Neuronal stem cell (in vitro differentiated cells): ENCODE data around the gene ERCC4. TPM values are rescaled to one million over a fixed set of nuclear protein-coding genes. Genes with fewer than 3 reads are reported as not detected.

Source experiments
- DNase-seq: peaks from one replicate; pipeline ENCODE4 v3.0.0-alpha.2; 2013; ENCODE audit warnings: low spot score
- H2AFZ ChIP-seq: one replicate; pipeline ENCODE4 v1.6.1; 2013; ENCODE audit warnings: mild to moderate bottlenecking, low read length, inconsistent platforms
- H2AK5ac ChIP-seq: 2 replicates; pipeline ENCODE4 v1.6.1; 2013; ENCODE audit warnings: low read depth, mild to moderate bottlenecking, inconsistent platforms, low read length, moderate library complexity, mixed read lengths
- H2BK120ac ChIP-seq: 2 replicates; pipeline ENCODE4 v1.6.1; 2013; ENCODE audit warnings: low read depth, mild to moderate bottlenecking, inconsistent platforms, low read length, moderate library complexity, mixed read lengths
- H2BK12ac ChIP-seq: one replicate; pipeline ENCODE4 v1.6.1; 2013; ENCODE audit warnings: low read length, inconsistent platforms
- H2BK15ac ChIP-seq: 2 replicates; pipeline ENCODE4 v1.6.1; 2013; ENCODE audit warnings: mild to moderate bottlenecking, low read length, inconsistent platforms, mixed read lengths
- H2BK5ac ChIP-seq: one replicate; pipeline ENCODE4 v1.6.1; 2013; ENCODE audit warnings: inconsistent platforms, mild to moderate bottlenecking, low read length, moderate library complexity
- H3K14ac ChIP-seq: one replicate; pipeline ENCODE4 v1.6.1; 2013; ENCODE audit warnings: low read length, inconsistent platforms
- H3K18ac ChIP-seq: 2 replicates; pipeline ENCODE4 v1.6.1; 2013; ENCODE audit warnings: low read length, inconsistent platforms
- H3K23ac ChIP-seq: 2 replicates; pipeline ENCODE4 v1.6.1; 2013; ENCODE audit warnings: low read depth, mild to moderate bottlenecking, mixed read lengths, low read length, inconsistent platforms; ENCODE audit not compliant: poor library complexity
- H3K27ac ChIP-seq: replicated peaks from 3 replicates; pipeline ENCODE4 v1.5.1; 2013; ENCODE audit warnings: low read length, inconsistent platforms
- H3K27me3 ChIP-seq, 3 experiments: 2 replicates each; pipeline ENCODE4 v1.6.1; 2013; ENCODE audit warnings: low read length in 3 of 3, mild to moderate bottlenecking in 2 of 3, inconsistent platforms in 1 of 3, low read depth in 1 of 3, mixed read lengths in 1 of 3, moderate library complexity in 1 of 3; ENCODE audit not compliant: control insufficient read depth in 3 of 3, insufficient read depth in 3 of 3
- H3K36me3 ChIP-seq, 2 donors: replicated peaks in 1 of 2; 2 replicates each; pipeline ENCODE4 v1.6.1; 2013; ENCODE audit warnings: low read length in 2 of 2; ENCODE audit not compliant: control insufficient read depth in 2 of 2, insufficient read depth in 2 of 2
- H3K4ac ChIP-seq: 2 replicates; pipeline ENCODE4 v1.6.1; 2013; ENCODE audit warnings: inconsistent platforms, mild to moderate bottlenecking, low read length, moderate library complexity
- H3K4me1 ChIP-seq, 2 donors: 1 replicate in 1 of 2; 2 replicates in 1 of 2; pipeline ENCODE4 v1.6.1; 2013; ENCODE audit warnings: low read length in 2 of 2, low read depth in 1 of 2; ENCODE audit not compliant: control insufficient read depth in 2 of 2, insufficient read depth in 1 of 2
- H3K4me2 ChIP-seq: one replicate; pipeline ENCODE4 v1.6.1; 2013; ENCODE audit warnings: mild to moderate bottlenecking, low read length, inconsistent platforms; ENCODE audit not compliant: insufficient read depth, poor library complexity, severe bottlenecking
- H3K4me3 ChIP-seq, 2 donors: 2 replicates each; pipeline ENCODE4 v1.5.1; 2013; ENCODE audit warnings: low read length in 2 of 2, mild to moderate bottlenecking in 2 of 2, inconsistent platforms in 1 of 2, moderate library complexity in 1 of 2
- H3K79me1 ChIP-seq: one replicate; pipeline ENCODE4 v1.6.1; 2013; ENCODE audit warnings: low read depth, mild to moderate bottlenecking, inconsistent platforms, low read length, moderate library complexity
- H3K9ac ChIP-seq: one replicate; pipeline ENCODE4 v1.6.1; 2013; ENCODE audit warnings: mild to moderate bottlenecking, low read depth, low read length, inconsistent platforms; ENCODE audit not compliant: poor library complexity
- H3K9me3 ChIP-seq, 2 donors: replicated peaks in 1 of 2; 2 replicates each; pipeline versions ENCODE3 to v1.6.1; 2013; ENCODE audit warnings: low read length in 2 of 2, mild to moderate bottlenecking in 2 of 2, inconsistent platforms in 1 of 2, low read depth in 1 of 2, mixed read lengths in 1 of 2, moderate library complexity in 1 of 2; ENCODE audit not compliant: control insufficient read depth in 2 of 2, insufficient read depth in 1 of 2
- H4K8ac ChIP-seq: one replicate; pipeline ENCODE4 v1.6.1; 2013; ENCODE audit warnings: low read depth, mild to moderate bottlenecking, inconsistent platforms, low read length, moderate library complexity
- H4K91ac ChIP-seq: one replicate; pipeline ENCODE4 v1.6.1; 2013; ENCODE audit warnings: low read length, low read depth, mild to moderate bottlenecking, inconsistent platforms; ENCODE audit not compliant: poor library complexity
- WGBS, 2 donors: extraction: QIAGEN DNeasy Blood & Tissue Kit; methylation state at CpG; one replicate each; pipeline ENCODE4 v1.1.7; 2013; ENCODE audit warnings: missing lambda C conversion rate in 2 of 2, mixed read lengths in 1 of 2; ENCODE audit not compliant: insufficient read length in 2 of 2, insufficient replicate concordance in 1 of 2; ENCODE audit errors: extremely low coverage in 2 of 2; 5-methylcytosine and 5-hydroxymethylcytosine counted together
- polyA plus RNA-seq, 2 experiments: library from polyadenylated mRNA; stranded (reverse); fragments of 200-250 nt; gene quantifications; one replicate each; pipeline ENCODE4 v1.2.3, GENCODE V29; 2013

The ERCC4 gene
- polyA plus RNA-seq (2013, experiment 1 of 2) = 5.2 TPM
- polyA plus RNA-seq (2013, experiment 2 of 2) = 5.3 TPM

DNA sequence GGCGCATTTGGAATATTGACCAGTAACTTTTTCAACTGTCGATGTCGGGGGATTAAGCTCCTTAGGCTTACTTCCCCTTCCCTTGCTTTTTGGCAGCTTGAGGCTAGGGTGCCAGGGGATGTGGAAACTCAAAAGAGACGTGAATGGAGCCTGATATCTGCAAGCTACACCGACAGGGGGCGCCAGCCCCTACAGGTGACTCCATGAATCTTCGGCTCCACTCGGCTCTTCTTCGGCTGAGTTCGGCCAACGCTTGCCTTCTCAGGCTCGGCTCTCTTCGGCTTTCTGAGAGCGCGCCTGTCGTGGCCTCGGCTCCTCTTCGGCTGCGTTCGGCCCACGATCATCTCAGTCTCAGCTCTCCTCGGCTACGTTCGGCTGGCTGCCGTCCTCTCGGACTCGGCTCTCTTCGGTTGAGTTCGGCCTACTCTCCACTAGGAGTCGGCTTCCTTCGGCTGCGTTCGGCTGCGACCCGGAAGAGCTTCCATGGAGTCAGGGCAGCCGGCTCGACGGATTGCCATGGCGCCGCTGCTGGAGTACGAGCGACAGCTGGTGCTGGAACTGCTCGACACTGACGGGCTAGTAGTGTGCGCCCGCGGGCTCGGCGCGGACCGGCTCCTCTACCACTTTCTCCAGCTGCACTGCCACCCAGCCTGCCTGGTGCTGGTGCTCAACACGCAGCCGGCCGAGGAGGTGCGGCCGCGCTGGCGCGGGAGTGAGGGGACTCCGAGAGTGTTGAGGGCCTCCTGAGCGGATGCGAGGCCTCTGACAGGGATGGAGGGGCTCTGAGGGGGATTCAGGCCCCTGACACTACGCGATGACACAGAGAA is at the start of gene ERCC4:
ERCC4 (plus strand) TSS at position 472 of the 827 bp plus-strand sequence; CDS start at position 484, 12 bp downstream.
- Histone ChIP-seq H2BK15ac (peak within 1 kb of the TSS; percentile 12), H2BK5ac (peak within 1 kb of the TSS; percentile 19), H3K4me1 (peaks cover 3 to 7% of the 10 kb centered on the region in 2 donors), H3K14ac (no peak within 1 kb of the TSS), H2BK120ac (peak within 1 kb of the TSS; percentile 81), H4K91ac (peak within 1 kb of the TSS; percentile 95), H3K36me3 (peaks cover 7 to 25% of the 10 kb centered on the region in 2 donors), H3K4me2 (peak within 1 kb of the TSS; percentile 75), H2BK12ac (no peak within 1 kb of the TSS), H4K8ac (peak within 1 kb of the TSS; percentile 93), H3K9ac (peak within 1 kb of the TSS; percentile 100), H3K4me3 (peak within 1 kb of the TSS; percentile 74 to 97), H3K18ac (peak within 1 kb of the TSS; percentile 95), H2AFZ (peak within 1 kb of the TSS; percentile 94), H3K79me1 (peaks cover 5% of the 10 kb centered on the region), H2AK5ac (peak within 1 kb of the TSS; percentile 51), H3K4ac (peak within 1 kb of the TSS; percentile 77), H3K27ac (peak within 1 kb of the TSS; percentile 69), H3K27me3 (no peaks in the 10 kb centered on the region), H3K9me3 (no peaks in the 10 kb centered on the region), H3K23ac (peak within 1 kb of the TSS; percentile 96)
- peak; percentile 100 for DNase-seq
- no CpG with 5 or more reads among the region's 64 CpGs for WGBS, 2 donors

DNA sequence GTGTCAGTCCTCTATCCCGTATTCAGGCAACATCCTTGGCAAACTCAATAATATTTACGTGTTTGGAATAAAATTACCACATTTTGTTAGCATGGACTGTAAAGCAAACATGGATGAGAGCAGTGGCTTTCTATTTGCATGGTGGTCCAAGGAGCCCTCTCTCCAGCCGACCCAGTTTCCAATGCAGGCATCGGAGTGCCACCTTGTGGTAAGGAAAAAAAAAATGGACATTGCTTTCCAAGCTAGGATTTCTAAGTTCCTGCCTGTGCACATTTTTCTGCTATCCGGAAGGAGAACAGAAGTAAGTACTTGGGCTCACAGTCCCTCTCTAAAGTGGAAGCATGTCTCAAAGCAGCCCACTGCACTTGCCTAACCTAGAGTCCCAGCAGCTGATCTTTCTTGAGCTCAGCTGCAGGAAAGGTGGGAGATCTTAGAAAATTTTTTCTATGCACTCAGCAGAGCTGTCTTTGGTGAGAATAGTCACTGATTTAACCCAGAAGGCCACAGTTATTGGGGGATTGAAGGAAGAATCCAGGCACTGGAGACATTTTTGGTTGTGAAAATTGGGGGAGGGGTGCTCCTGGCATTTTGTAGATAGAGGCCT is 46.0 kb upstream of the ERCC4 start:
- H2BK120ac ChIP-seq = no peak overlapping the region
- no peaks in the 10 kb centered on the region for H3K4me1 ChIP-seq
- no peak overlapping the region for H3K4me3 ChIP-seq
- H3K27ac ChIP-seq = no peak overlapping the region
- no peak overlapping the region for H3K14ac ChIP-seq
- no peak overlapping the region for H2BK15ac ChIP-seq
- no peak overlapping the region for H3K4ac ChIP-seq
- H3K23ac ChIP-seq = no peak overlapping the region
- no CpG with 5 or more reads among the region's 5 CpGs for WGBS, 2 donors
- no peak overlapping the region for H2BK5ac ChIP-seq
- H4K8ac ChIP-seq = no peak overlapping the region
- no peak overlapping the region for H3K9ac ChIP-seq
- no peak overlapping the region for H3K18ac ChIP-seq
- H2AFZ ChIP-seq = peak overlapping the region; percentile 53
- H3K4me2 ChIP-seq = no peak overlapping the region
- no peak overlapping the region for H2AK5ac ChIP-seq
- no peaks in the 10 kb centered on the region for H3K9me3 ChIP-seq
- H3K36me3 ChIP-seq = no peaks in the 10 kb centered on the region
- H2BK12ac ChIP-seq = no peak overlapping the region
- DNase-seq = peak; percentile 55
- no peaks in the 10 kb centered on the region for H3K79me1 ChIP-seq
- no peaks in the 10 kb centered on the region for H3K27me3 ChIP-seq
- no peak overlapping the region for H4K91ac ChIP-seq

DNA sequence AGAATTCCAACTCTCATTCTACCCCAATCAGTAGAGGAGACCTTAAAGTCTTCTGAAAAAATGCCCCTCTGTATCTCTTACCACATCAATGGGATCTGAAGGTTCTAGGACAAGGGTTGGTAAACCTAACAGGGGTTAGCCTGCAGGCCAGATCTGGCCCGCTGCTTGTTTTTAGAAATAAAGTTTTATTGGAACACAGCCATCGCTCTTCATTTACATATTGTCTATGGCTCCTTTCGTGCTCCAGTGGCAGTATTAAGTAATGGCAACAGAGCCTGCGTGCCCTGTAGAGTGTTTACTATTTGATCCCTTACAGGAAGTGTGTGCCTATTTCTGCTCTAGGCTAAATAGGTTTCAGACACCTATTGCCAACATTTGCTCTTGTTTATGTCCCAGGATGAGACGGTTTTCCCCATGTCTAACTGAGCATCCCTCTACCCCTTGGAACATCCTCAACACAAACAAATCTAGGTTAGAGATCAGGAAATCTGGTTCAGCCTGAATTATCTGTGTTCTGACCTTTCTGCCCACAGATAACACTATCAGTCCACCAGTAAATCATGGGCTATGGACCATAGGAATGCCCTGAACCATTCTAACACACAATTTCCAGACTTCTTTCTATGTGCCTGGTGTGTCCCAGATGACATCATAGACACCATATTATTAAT is 44.2 kb upstream of the ERCC4 start:
- no peak overlapping the region for H3K14ac ChIP-seq
- H3K27me3 ChIP-seq = no peaks in the 10 kb centered on the region
- H2BK120ac ChIP-seq = no peak overlapping the region
- H2BK5ac ChIP-seq = no peak overlapping the region
- no CpG with 5 or more reads among the region's 5 CpGs for WGBS, 2 donors
- no peak overlapping the region for H2AFZ ChIP-seq
- no peak overlapping the region for H2BK12ac ChIP-seq
- DNase-seq = no peak
- H3K4me2 ChIP-seq = no peak overlapping the region
- H3K23ac ChIP-seq = no peak overlapping the region
- H2BK15ac ChIP-seq = no peak overlapping the region
- no peaks in the 10 kb centered on the region for H3K4me1 ChIP-seq
- H3K4ac ChIP-seq = no peak overlapping the region
- no peak overlapping the region for H4K91ac ChIP-seq
- H3K18ac ChIP-seq = no peak overlapping the region
- H3K4me3 ChIP-seq = no peak overlapping the region
- H4K8ac ChIP-seq = no peak overlapping the region
- H3K79me1 ChIP-seq = no peaks in the 10 kb centered on the region
- H3K27ac ChIP-seq = no peak overlapping the region
- no peaks in the 10 kb centered on the region for H3K36me3 ChIP-seq
- no peaks in the 10 kb centered on the region for H3K9me3 ChIP-seq
- H3K9ac ChIP-seq = no peak overlapping the region
- no peak overlapping the region for H2AK5ac ChIP-seq

DNA sequence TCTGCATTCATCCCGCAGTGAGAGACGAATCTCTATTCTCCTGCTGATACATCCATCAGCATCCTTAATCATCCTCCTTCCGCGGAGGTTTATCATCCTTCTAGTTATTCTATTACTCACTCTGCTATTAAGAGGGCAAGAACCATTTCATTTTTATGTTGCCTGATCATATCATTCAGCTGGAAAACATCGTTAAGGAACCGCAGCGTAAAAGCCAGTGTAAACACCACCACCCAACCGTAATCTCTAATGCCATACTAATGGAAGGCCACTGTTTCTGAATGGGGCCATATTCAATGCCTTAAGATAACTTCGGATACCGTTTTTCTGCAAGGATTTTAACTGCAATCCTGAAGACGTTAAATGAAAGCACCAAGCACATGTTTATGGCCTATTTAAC is 36.7 kb upstream of the ERCC4 start:
- no peak overlapping the region for H3K14ac ChIP-seq
- WGBS, 2 donors = no CpG with 5 or more reads among the region's 11 CpGs
- no peak overlapping the region for H3K4ac ChIP-seq
- no peaks in the 10 kb centered on the region for H3K9me3 ChIP-seq
- no peaks in the 10 kb centered on the region for H3K27me3 ChIP-seq
- no peak overlapping the region for H3K4me3 ChIP-seq
- no peak overlapping the region for H2AFZ ChIP-seq
- no peak overlapping the region for H2BK120ac ChIP-seq
- no peak overlapping the region for H2BK15ac ChIP-seq
- no peak overlapping the region for H3K27ac ChIP-seq
- no peak for DNase-seq
- H3K4me1 ChIP-seq = no peaks in the 10 kb centered on the region
- H4K8ac ChIP-seq = no peak overlapping the region
- no peak overlapping the region for H2AK5ac ChIP-seq
- no peak overlapping the region for H4K91ac ChIP-seq
- H3K18ac ChIP-seq = no peak overlapping the region
- H3K23ac ChIP-seq = no peak overlapping the region
- no peaks in the 10 kb centered on the region for H3K36me3 ChIP-seq
- no peak overlapping the region for H3K9ac ChIP-seq
- H3K79me1 ChIP-seq = no peaks in the 10 kb centered on the region
- no peak overlapping the region for H2BK12ac ChIP-seq
- no peak overlapping the region for H3K4me2 ChIP-seq
- no peak overlapping the region for H2BK5ac ChIP-seq
